ENCODE results near the gene TRIO.

DNA sequence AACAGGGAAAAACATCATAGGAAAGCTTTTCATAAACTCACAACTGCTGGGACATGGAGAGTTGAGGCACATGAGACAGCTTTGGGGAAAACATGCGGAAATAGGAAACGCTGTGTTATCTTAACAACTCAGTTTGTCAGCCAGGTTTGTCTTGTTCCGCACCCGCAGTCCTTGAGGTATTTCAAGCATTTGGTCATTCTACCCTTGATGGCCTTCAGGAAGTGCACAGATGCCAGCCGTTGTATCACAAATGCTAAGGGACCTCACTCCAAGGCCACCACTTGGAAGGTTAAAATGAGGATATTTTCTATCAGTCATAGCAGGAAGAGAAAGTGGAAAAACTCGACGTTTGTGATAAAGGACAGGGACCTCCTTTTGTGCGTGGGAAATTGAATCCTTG, 83.8 kb downstream of the TRIO start:
- TF ChIP-seq CTCF (conservative IDR thresholded peaks at IDR 0.05 in 1 of 2, IDR thresholded peaks at IDR 0.05 in 1 of 2; ENCODE audit: low read depth in 1 of 2, low read length in 2 of 2) (no peak), EZH2 (IDR thresholded peaks at IDR 0.05; ENCODE audit: low read length, missing control alignments) (no peak)
